GM10266 (cell line): ENCODE data around the gene MLANA.

Experiments
- DNase-seq: peaks from one replicate; pipeline ENCODE4 v3.0.0; 2012; ENCODE audit errors: extremely low spot score
- CTCF ChIP-seq: IDR thresholded peaks from 2 replicates; pipeline ENCODE4 v1.5.1; 2012; ENCODE audit warnings: mild to moderate bottlenecking, low read depth; ENCODE audit not compliant: control insufficient read depth, insufficient read depth; ENCODE audit errors: missing control alignments

MLANA gene

GRCh38 chr9:5900622-5901021, 9.9 kb downstream of the MLANA start:
- DNase-seq = no peak
- no peak for TF ChIP-seq CTCF

- DNase-seq = no peak
- TF ChIP-seq CTCF = no peak
Observed at GRCh38 chr9:5902377-5902776, 11.7 kb downstream of the MLANA start.

DNA sequence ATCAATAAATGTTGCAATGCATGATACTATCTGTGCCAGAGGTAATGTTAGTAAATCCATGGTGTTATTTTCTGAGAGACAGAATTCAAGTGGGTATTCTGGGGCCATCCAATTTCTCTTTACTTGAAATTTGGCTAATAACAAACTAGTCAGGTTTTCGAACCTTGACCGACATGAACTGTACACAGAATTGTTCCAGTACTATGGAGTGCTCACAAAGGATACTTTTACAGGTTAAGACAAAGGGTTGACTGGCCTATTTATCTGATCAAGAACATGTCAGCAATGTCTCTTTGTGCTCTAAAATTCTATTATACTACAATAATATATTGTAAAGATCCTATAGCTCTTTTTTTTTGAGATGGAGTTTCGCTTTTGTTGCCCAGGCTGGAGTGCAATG, 18.2 kb downstream of the MLANA start:
- no peak for TF ChIP-seq CTCF
- DNase-seq = no peak

DNA sequence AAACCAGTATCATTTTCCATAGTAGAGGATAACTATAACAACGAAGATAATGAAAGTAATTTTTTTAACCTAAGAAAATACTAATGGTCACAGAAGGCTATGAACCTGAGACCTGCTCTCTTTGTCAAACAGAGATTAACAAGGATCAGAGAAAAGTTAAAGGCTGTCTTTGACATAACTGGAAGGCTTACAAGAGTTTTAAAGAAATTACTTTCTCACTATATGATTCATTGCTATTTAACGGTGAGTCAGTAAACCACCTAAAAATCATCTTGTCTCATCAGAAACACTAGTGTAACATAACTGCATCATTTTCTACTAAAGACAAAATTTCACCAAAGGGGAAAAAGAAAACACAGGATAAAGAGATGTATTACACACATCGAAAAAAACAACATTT, 19.3 kb downstream of the MLANA start:
- DNase-seq = no peak
- no peak for TF ChIP-seq CTCF

GRCh38 chr9:5910413-5911057, 19.8 kb downstream of the MLANA start:
- no peak for TF ChIP-seq CTCF
- DNase-seq = no peak

- no peak for TF ChIP-seq CTCF
- DNase-seq = no peak
Observed at GRCh38 chr9:5915438-5915837, 24.7 kb downstream of the MLANA start.

GRCh38 chr9:5917273-5917672, 26.6 kb downstream of the MLANA start:
- no peak for TF ChIP-seq CTCF
- no peak for DNase-seq
